SK-N-SH (cell line): ENCODE data around the gene RBM24. TPM values are rescaled to one million over a fixed set of nuclear protein-coding genes. Genes with fewer than 3 reads are reported as not detected.

Source experiments
- CTCF ChIA-PET: fragments of 300-600, 350-600 bp; formaldehyde crosslinking; extraction: SDS; loops from one replicate; lab custom pipeline; 2021; lab: Yijun Ruan, JAX
- POLR2A ChIA-PET: fragments of 350-600 bp; sonication (Branson Sonifier 250); formaldehyde crosslinking; extraction: SDS; loops from one replicate; lab custom pipeline; 2020; ENCODE audit warnings: antibody characterized with exemption, inconsistent platforms; lab: Yijun Ruan, JAX
- DNase-seq: peaks from one replicate; pipeline ENCODE4 v3.0.0; 2012
- H2AFZ ChIP-seq: fragments of 200-600 bp; sonication (generic); 2 replicates; pipeline ENCODE4 v1.8.1; 2016; ENCODE audit warnings: antibody characterized with exemption, mild to moderate bottlenecking, low read depth
- H3F3A ChIP-seq: fragments of 200-600 bp; sonication (generic); replicated peaks from 2 replicates; pipeline ENCODE3; 2016; ENCODE audit warnings: antibody characterized with exemption, mild to moderate bottlenecking; ENCODE audit not compliant: insufficient read depth
- H3K27ac ChIP-seq, 2 experiments: fragments of 200-500 bp in 1 of 2; fragments of 200-600 bp in 1 of 2; sonication (Bioruptor generic) in 1 of 2; sonication (generic), shearing (Covaris generic) in 1 of 2; 2 replicates each; pipeline versions ENCODE4 v1.5.1 to v1.6.1; 2014 to 2016; ENCODE audit warnings: low read depth in 2 of 2, inconsistent platforms in 1 of 2, low read length in 1 of 2, mild to moderate bottlenecking in 1 of 2, mixed read lengths in 1 of 2
- H3K27me3 ChIP-seq: fragments of 200-600 bp; sonication (generic), shearing (Covaris generic); 2 replicates; pipeline ENCODE4 v1.6.1; 2016; ENCODE audit warnings: mixed run types; ENCODE audit not compliant: insufficient read depth
- H3K36me3 ChIP-seq, 2 experiments: fragments of 200-500 bp in 1 of 2; fragments of 200-600 bp in 1 of 2; sonication (Bioruptor generic) in 1 of 2; sonication (generic) in 1 of 2; replicated peaks in 1 of 2; 2 replicates each; pipeline versions ENCODE3 to v1.5.1; 2014 to 2016; ENCODE audit warnings: low read length in 1 of 2, mild to moderate bottlenecking in 1 of 2; ENCODE audit not compliant: insufficient read depth in 2 of 2, control insufficient read depth in 1 of 2
- H3K4me1 ChIP-seq, 2 experiments: fragments of 200-500 bp in 1 of 2; fragments of 200-600 bp in 1 of 2; sonication (Bioruptor generic) in 1 of 2; sonication (generic), shearing (Covaris generic) in 1 of 2; 2 replicates each; pipeline versions ENCODE4 v1.5.1 to v1.6.1; 2014 to 2016; ENCODE audit warnings: low read depth in 1 of 2, low read length in 1 of 2, mixed run types in 1 of 2; ENCODE audit not compliant: insufficient read depth in 2 of 2, control insufficient read depth in 1 of 2
- H3K4me2 ChIP-seq: fragments of 200-600 bp; sonication (generic), shearing (Covaris generic); 2 replicates; pipeline ENCODE4 v1.6.1; 2017; ENCODE audit warnings: mixed run types
- H3K4me3 ChIP-seq, 2 experiments: fragments of 200-500 bp in 1 of 2; fragments of 200-600 bp in 1 of 2; sonication (Bioruptor generic) in 1 of 2; sonication (generic), shearing (Covaris generic) in 1 of 2; 2 replicates each; pipeline versions ENCODE4 v1.5.1 to v1.8.1; 2014 to 2016; ENCODE audit warnings: low read depth in 2 of 2, inconsistent platforms in 1 of 2, low read length in 1 of 2, mild to moderate bottlenecking in 1 of 2, mixed read lengths in 1 of 2, moderate library complexity in 1 of 2
- H3K79me2 ChIP-seq: fragments of 200-600 bp; sonication (generic); 2 replicates; pipeline ENCODE4 v1.8.1; 2017; ENCODE audit warnings: mild to moderate bottlenecking; ENCODE audit not compliant: insufficient read depth
- H3K9ac ChIP-seq: fragments of 200-600 bp; sonication (generic); 2 replicates; pipeline ENCODE4 v1.6.1; 2017; ENCODE audit warnings: mixed run types
- H3K9me2 ChIP-seq: fragments of 200-600 bp; sonication (generic); 2 replicates; pipeline ENCODE4 v1.6.1; 2017; ENCODE audit warnings: mixed run types
- H3K9me3 ChIP-seq: fragments of 200-600 bp; sonication (generic); 2 replicates; pipeline ENCODE4 v1.6.1; 2017; ENCODE audit warnings: mixed run types, mild to moderate bottlenecking, moderate library complexity
- H4K20me1 ChIP-seq: fragments of 200-600 bp; sonication (generic); 2 replicates; pipeline ENCODE4 v1.6.1; 2017; ENCODE audit warnings: mild to moderate bottlenecking, mixed run types; ENCODE audit not compliant: insufficient read depth
- CTCF ChIP-seq: fragments of 200-600 bp; sonication (generic); IDR thresholded peaks from 2 replicates; pipeline ENCODE4 v1.6.1; 2017; ENCODE audit warnings: antibody characterized with exemption, mild to moderate bottlenecking, moderate library complexity
- EZH2phosphoT487 ChIP-seq: fragments of 200-600 bp; sonication (generic); IDR thresholded peaks from 2 replicates; pipeline ENCODE4 v1.6.1; 2017; ENCODE audit warnings: low read depth, mixed run types, mild to moderate bottlenecking, antibody characterized with exemption, moderate library complexity, borderline replicate concordance
- FOXJ3 ChIP-seq: sonication (generic); formaldehyde crosslinking; IDR thresholded peaks from 2 replicates; pipeline ENCODE4 v1.5.1; 2020; ENCODE audit warnings: mild to moderate bottlenecking, missing genetic modification reagents
- FOXM1 ChIP-seq: IDR thresholded peaks from 2 replicates; pipeline ENCODE4 v1.4.0; 2012; ENCODE audit warnings: low read depth, mild to moderate bottlenecking
- GATA2 ChIP-seq: sonication (generic); formaldehyde crosslinking; IDR thresholded peaks from 2 replicates; pipeline ENCODE4 v1.5.0; 2020; ENCODE audit warnings: mild to moderate bottlenecking, missing genetic modification reagents
- IRF3 ChIP-seq: fragments of 150-350 bp; IDR thresholded peaks from 2 replicates; pipeline ENCODE4 v1.6.1; 2016; ENCODE audit warnings: mild to moderate bottlenecking, low read depth, low read length
- MAX ChIP-seq: IDR thresholded peaks from 2 replicates; pipeline ENCODE4 v1.4.0; 2012; ENCODE audit warnings: low read depth
- MXI1 ChIP-seq: IDR thresholded peaks from 2 replicates; pipeline ENCODE4 v1.6.1; 2012; ENCODE audit warnings: mild to moderate bottlenecking, low read depth, low read length, improper control_type of control experiment
- PBX3 ChIP-seq: IDR thresholded peaks from 2 replicates; pipeline ENCODE4; 2012
- POLR2AphosphoS5 ChIP-seq: IDR thresholded peaks from 2 replicates; pipeline ENCODE4 v1.6.1; 2012; ENCODE audit warnings: low read depth, low read length
- RAD21 ChIP-seq: IDR thresholded peaks from 2 replicates; pipeline ENCODE4 v1.6.1; 2012; ENCODE audit warnings: mild to moderate bottlenecking, low read length
- RFX5 ChIP-seq: IDR thresholded peaks from 2 replicates; pipeline ENCODE4 v1.6.1; 2012; ENCODE audit warnings: mild to moderate bottlenecking, improper control_type of control experiment, low read length
- USF2 ChIP-seq: fragments of 150-350 bp; IDR thresholded peaks from 2 replicates; pipeline ENCODE4 v1.6.1; 2017; ENCODE audit warnings: antibody characterized with exemption, low read length, low read depth, borderline replicate concordance
- YY1 ChIP-seq: IDR thresholded peaks from 2 replicates; pipeline ENCODE4 v1.4.0; 2012; ENCODE audit warnings: low read depth, mild to moderate bottlenecking
- WGBS: methylation state at CpG from one replicate; pipeline ENCODE4 v1.1.6; 2017; ENCODE audit warnings: low lambda C conversion rate; 5-methylcytosine and 5-hydroxymethylcytosine counted together
- polyA plus RNA-seq, 3 experiments: library from polyadenylated mRNA; depleted of rRNA; stranded (reverse); fragments of >200 nt; gene quantifications; 2 replicates each; pipeline ENCODE4 v1.2.3, GENCODE V29; 2012

Gene RBM24
- polyA plus RNA-seq, 1 of the 3 experiments (the other 2 are of a cell fraction) = 0.20 TPM

- TF ChIP-seq MXI1 = no peak
- no peak for TF ChIP-seq POLR2AphosphoS5
Observed at GRCh38 chr6:17271628-17272027, 9.5 kb upstream of the RBM24 start (continued).

- TF ChIP-seq USF2 (no peak), RFX5 (no peak), MAX (no peak), YY1 (no peak), FOXJ3 (CRISPR knock-in tag) (no peak), EZH2phosphoT487 (no peak), RAD21 (no peak), IRF3 (no peak), GATA2 (CRISPR knock-in tag) (no peak)
- TF ChIP-seq, all 33 proteins: peak for 0
- Histone ChIP-seq H3K9ac (no peak overlapping the region), H3K79me2 (no peaks in the 10 kb centered on the region), H3K36me3 (no peaks in the 10 kb centered on the region), H3K4me1 (peaks cover 4 to 10% of the 10 kb centered on the region in 2 experiments; a peak in 2 of 4 replicates), H3K4me3 (no peak overlapping the region), H4K20me1 (no peaks in the 10 kb centered on the region), H3F3A (peaks cover 6% of the 10 kb centered on the region), H3K9me2 (no peaks in the 10 kb centered on the region), H3K9me3 (no peaks in the 10 kb centered on the region), H3K27ac (no peak overlapping the region), H3K4me2 (no peak overlapping the region), H2AFZ (peak overlapping the region; percentile 17; the same call in 1 of the 2 replicates), H3K27me3 (no peaks in the 10 kb centered on the region)
- ChIA-PET CTCF (no interaction called here), POLR2A (no interaction called here)
- WGBS = 61% methylated on average over 3 of the region's 3 CpGs
- DNase-seq = no peak
Observed at GRCh38 chr6:17276766-17277165, 4.4 kb upstream of the RBM24 start.

GRCh38 chr6:17277256-17277655 is 3.9 kb upstream of the RBM24 start:
- no peaks in the 10 kb centered on the region for H3K9me2 ChIP-seq
- no peak overlapping the region for H3K4me3 ChIP-seq
- no peak overlapping the region for H3K9ac ChIP-seq
- no peaks in the 10 kb centered on the region for H4K20me1 ChIP-seq
- no peak overlapping the region for H2AFZ ChIP-seq
- WGBS = 95% methylated on average over 2 of the region's 2 CpGs
- ChIA-PET POLR2A (no interaction called here), CTCF (no interaction called here)
- peaks cover 6 to 10% of the 10 kb centered on the region in 2 experiments; a peak in 2 of 4 replicates for H3K4me1 ChIP-seq
- no peak overlapping the region for H3K27ac ChIP-seq
- DNase-seq = no peak
- no peaks in the 10 kb centered on the region for H3K9me3 ChIP-seq
- H3K4me2 ChIP-seq = no peak overlapping the region
- H3K36me3 ChIP-seq = no peaks in the 10 kb centered on the region
- H3K79me2 ChIP-seq = no peaks in the 10 kb centered on the region
- no peaks in the 10 kb centered on the region for H3K27me3 ChIP-seq
- TF ChIP-seq FOXM1 (no peak), MXI1 (no peak), PBX3 (no peak), CTCF (no peak), IRF3 (no peak)
- H3F3A ChIP-seq = peaks cover 6% of the 10 kb centered on the region
